PFSK-1 (cell line): ENCODE results near the gene COQ8B.

Source experiments
- POLR2AphosphoS5 ChIP-seq: IDR thresholded peaks from 2 replicates; pipeline ENCODE4 v1.6.1; 2012; ENCODE audit warnings: low read depth, mild to moderate bottlenecking, control low read depth, low read length, moderate library complexity
- SIN3A ChIP-seq: IDR thresholded peaks from 2 replicates; pipeline ENCODE4 v1.6.1; 2012; ENCODE audit warnings: mild to moderate bottlenecking, low read length, moderate library complexity, borderline replicate concordance; ENCODE audit not compliant: insufficient read depth
- TF ChIP-seq, protein P1 (sequence below), 2 experiments: IDR thresholded peaks; 2 replicates each; pipeline versions ENCODE4 v1.6.1 to v1.8.0; 2011 to 2012; ENCODE audit warnings: low read depth in 2 of 2, low read length in 2 of 2, control low read depth in 1 of 2, inconsistent platforms in 1 of 2, mild to moderate bottlenecking in 1 of 2, moderate library complexity in 1 of 2; ENCODE audit not compliant: insufficient read depth in 1 of 2

DNA sequence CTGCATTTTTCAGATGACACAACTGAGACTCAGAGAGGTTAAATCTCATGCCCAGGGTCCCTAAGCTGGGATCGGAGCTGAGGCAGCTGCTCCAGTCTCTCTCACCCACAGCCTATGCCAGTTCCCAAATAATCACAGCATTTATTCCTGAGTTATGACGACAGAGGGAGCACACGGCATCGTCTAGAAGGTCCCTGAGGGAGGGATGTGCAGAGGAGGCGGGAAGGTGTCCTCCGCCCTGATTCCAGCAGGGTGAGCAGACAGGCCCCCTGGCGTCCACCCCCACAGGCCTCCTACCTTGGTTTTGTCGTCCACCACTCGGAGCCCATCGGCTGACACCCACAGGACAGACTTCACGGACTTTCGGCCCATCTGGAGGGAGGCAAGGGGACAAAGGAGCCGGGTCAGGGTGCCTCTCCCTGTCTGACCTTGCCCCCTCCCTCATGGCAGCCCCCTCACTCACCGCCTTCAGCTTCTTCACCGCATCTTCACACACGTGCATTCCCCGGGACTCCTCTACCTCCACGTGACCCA is 34.2 kb downstream of the COQ8B start:
- TF ChIP-seq SIN3A (no peak), POLR2AphosphoS5 (no peak)
- TF ChIP-seq, protein P1, sequence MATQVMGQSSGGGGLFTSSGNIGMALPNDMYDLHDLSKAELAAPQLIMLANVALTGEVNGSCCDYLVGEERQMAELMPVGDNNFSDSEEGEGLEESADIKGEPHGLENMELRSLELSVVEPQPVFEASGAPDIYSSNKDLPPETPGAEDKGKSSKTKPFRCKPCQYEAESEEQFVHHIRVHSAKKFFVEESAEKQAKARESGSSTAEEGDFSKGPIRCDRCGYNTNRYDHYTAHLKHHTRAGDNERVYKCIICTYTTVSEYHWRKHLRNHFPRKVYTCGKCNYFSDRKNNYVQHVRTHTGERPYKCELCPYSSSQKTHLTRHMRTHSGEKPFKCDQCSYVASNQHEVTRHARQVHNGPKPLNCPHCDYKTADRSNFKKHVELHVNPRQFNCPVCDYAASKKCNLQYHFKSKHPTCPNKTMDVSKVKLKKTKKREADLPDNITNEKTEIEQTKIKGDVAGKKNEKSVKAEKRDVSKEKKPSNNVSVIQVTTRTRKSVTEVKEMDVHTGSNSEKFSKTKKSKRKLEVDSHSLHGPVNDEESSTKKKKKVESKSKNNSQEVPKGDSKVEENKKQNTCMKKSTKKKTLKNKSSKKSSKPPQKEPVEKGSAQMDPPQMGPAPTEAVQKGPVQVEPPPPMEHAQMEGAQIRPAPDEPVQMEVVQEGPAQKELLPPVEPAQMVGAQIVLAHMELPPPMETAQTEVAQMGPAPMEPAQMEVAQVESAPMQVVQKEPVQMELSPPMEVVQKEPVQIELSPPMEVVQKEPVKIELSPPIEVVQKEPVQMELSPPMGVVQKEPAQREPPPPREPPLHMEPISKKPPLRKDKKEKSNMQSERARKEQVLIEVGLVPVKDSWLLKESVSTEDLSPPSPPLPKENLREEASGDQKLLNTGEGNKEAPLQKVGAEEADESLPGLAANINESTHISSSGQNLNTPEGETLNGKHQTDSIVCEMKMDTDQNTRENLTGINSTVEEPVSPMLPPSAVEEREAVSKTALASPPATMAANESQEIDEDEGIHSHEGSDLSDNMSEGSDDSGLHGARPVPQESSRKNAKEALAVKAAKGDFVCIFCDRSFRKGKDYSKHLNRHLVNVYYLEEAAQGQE (IDR thresholded peaks at IDR 0.05; ENCODE audit: insufficient read depth in 1 of 2, low read depth in 2 of 2, low read length in 2 of 2), result no peak
